Stimulated activated CD4-positive, alpha-beta T cell treated with anti-CD3 and anti-CD28 coated beads, Interleukin-2, amount 100 ng/mL, for 4 hours (primary cell): ENCODE data around the gene TUBB2A.
"Not testable (repeated sequence)": the region's sequence is repeated elsewhere in the genome, so short reads cannot be mapped to it uniquely, and the experiment has no call there.

Source experiments
- DNase-seq: peaks from one replicate; pipeline ENCODE4 v3.0.0-alpha.2; 2020; ENCODE audit warnings: low read depth

Gene TUBB2A

GRCh38 chr6:3157131-3157933, at the start of gene TUBB2A:
Gene TUBB2A (minus strand): TSS chr6:3157544. CDS start chr6:3157463, 81 bp downstream.
- DNase-seq = peak; percentile 83

GRCh38 chr6:3206339-3207015, 49.1 kb upstream of the TUBB2A start:
- DNase-seq = no peak

- DNase-seq = no peak
These were observed 48.6 kb upstream of the TUBB2A start for GRCh38 chr6:3205913-3206312.

- DNase-seq = no peak
These were observed 47.6 kb upstream of the TUBB2A start for GRCh38 chr6:3204921-3205320.

- DNase-seq = no peak
These were observed 45.8 kb upstream of the TUBB2A start for GRCh38 chr6:3202999-3203696.

- DNase-seq = no peak
These were observed 44.0 kb upstream of the TUBB2A start for GRCh38 chr6:3201388-3201787.

- DNase-seq = no peak
These were observed 43.3 kb upstream of the TUBB2A start for GRCh38 chr6:3200682-3201081.

GRCh38 chr6:3199382-3199781, 42.0 kb upstream of the TUBB2A start:
- DNase-seq = no peak

GRCh38 chr6:3197734-3198133, 40.4 kb upstream of the TUBB2A start:
- DNase-seq = not testable (repeated sequence)

- DNase-seq = no peak
These were observed 39.4 kb upstream of the TUBB2A start for GRCh38 chr6:3196770-3197169.

- DNase-seq = no peak
These were observed 38.6 kb upstream of the TUBB2A start for GRCh38 chr6:3195695-3196497.

GRCh38 chr6:3195420-3195694, 38.0 kb upstream of the TUBB2A start:
- DNase-seq = no peak

GRCh38 chr6:3194535-3195419, 37.4 kb upstream of the TUBB2A start:
- DNase-seq = no peak

- DNase-seq = no peak
These were observed 35.9 kb upstream of the TUBB2A start for GRCh38 chr6:3193102-3193849.

- no peak for DNase-seq
These were observed 33.4 kb upstream of the TUBB2A start for GRCh38 chr6:3190779-3191178.

GRCh38 chr6:3190056-3190455, 32.7 kb upstream of the TUBB2A start:
- no peak for DNase-seq

GRCh38 chr6:3189192-3189591, 31.8 kb upstream of the TUBB2A start:
- DNase-seq = not testable (repeated sequence)

GRCh38 chr6:3188262-3188661, 30.9 kb upstream of the TUBB2A start:
- DNase-seq = no peak

- no peak for DNase-seq
These were observed 29.6 kb upstream of the TUBB2A start for GRCh38 chr6:3186974-3187382.

GRCh38 chr6:3183066-3183465, 25.7 kb upstream of the TUBB2A start:
- no peak for DNase-seq

GRCh38 chr6:3181105-3181504, 23.8 kb upstream of the TUBB2A start:
- no peak for DNase-seq
